Stimulated activated CD4-positive, alpha-beta T cell treated with anti-CD3 and anti-CD28 coated beads, Interleukin-2, amount 100 ng/mL, for 4 hours (primary cell): Measurements from ENCODE around the gene TGFB1I1.

Source experiments
- DNase-seq: peaks from one replicate; pipeline ENCODE4 v3.0.0-alpha.2; 2020; ENCODE audit warnings: low read depth

Gene TGFB1I1

DNA sequence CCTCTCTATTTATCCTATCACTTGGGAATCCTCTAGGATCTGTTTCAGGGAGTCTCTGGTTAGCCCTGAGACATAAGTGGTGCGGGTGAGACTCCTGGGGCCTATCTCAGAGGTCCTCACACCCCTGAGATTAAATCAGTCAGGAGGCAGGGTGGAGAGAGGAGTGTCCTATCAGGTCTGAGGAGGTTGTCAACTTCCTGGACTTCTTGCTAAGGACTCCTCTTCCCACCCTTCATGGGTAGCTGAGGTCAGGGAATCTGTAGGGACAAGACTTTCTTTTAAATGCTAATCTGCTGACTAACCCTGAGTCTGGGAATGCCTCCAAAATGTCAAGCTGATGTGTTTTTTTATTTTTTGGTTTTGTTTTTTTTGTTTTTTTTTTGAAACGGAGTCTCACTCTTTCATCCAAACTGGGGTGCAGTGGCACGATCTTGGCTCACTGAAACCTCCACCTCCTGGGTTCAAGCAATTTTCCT is 19.3 kb upstream of the TGFB1I1 start:
- DNase-seq = no peak

DNA sequence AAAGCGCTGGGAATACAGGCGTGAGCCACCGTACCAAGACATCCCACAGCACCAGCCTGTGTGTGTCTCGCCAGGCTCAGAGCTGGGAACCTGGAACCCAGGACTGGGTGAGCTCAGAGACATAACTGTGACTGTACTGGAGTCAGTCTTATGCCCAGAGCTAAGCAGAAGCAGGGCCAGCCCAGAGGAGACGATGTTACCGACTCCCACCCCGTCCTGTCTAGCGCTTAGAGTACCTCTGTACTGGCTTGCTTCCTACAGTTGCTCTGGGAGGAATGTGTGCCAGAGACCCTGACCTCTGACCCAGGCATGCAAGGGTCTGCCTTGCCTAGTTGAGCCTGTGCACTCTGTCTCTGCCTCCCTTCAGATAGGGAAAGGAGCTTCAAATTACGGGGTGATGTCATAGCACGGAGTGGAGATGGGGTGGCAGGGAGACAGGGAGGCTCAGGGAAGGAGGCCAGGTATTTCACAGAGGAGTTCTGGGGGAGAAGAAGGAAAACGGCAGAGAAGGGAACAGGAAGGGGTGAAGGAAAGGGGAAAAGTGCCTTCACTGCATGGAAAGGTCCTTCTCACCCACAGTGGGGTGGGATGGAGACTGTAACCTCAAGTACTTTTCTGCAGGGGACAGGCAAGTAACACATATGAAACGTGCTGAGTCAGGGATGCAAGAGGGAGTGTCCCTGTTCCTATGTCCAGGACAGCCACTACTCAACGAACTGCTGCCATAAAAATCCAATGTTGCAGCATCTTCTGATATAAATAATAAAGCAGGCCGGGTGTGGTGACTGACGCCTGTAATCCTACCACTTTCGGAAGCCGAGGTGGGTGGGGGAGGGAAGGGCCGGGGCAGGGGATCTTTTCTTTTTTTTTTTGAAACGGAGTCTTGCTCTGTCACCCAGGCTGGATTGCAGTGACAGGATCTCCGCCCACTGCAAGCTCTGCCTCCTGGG is 18.4 kb upstream of the TGFB1I1 start:
- no peak for DNase-seq

DNA sequence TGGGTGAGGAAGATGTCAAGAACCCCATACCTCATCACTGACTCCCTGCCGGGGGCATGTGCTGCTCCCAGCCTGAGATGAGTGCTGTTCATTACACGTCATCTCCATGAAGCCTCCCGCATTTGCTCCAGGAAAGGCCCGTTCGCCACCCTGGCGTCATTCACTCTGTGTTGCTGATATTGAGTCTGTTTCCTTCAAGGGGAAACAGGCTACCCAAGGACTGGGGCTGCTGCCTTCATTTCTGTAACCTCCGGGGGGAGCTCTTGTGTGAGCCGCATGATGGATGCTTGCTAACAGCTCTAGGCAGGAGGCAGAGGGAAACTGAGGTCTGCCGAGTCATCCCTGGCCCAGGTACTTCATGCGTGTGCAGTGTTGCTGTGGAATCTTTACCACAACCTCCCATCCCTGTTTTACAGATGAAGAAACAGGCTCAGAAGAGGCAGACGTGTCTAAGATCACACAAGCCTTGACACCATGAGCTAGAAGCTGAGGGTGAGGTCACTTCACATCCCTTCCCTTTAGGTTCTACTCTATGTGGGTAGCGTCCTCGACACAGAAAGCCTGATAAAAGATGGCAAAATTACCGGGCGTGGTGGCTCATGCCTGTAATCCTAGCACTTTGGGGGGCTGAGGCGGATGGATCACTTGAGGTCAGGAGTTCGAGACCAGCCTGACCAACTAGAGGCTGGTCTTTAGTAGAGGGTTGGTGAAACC is 16.2 kb upstream of the TGFB1I1 start:
- DNase-seq = no peak

- DNase-seq = no peak
These were observed 15.0 kb upstream of the TGFB1I1 start for GRCh38 chr16:31456988-31457360.

GRCh38 chr16:31458073-31458843 is 13.7 kb upstream of the TGFB1I1 start:
- DNase-seq = no peak

DNA sequence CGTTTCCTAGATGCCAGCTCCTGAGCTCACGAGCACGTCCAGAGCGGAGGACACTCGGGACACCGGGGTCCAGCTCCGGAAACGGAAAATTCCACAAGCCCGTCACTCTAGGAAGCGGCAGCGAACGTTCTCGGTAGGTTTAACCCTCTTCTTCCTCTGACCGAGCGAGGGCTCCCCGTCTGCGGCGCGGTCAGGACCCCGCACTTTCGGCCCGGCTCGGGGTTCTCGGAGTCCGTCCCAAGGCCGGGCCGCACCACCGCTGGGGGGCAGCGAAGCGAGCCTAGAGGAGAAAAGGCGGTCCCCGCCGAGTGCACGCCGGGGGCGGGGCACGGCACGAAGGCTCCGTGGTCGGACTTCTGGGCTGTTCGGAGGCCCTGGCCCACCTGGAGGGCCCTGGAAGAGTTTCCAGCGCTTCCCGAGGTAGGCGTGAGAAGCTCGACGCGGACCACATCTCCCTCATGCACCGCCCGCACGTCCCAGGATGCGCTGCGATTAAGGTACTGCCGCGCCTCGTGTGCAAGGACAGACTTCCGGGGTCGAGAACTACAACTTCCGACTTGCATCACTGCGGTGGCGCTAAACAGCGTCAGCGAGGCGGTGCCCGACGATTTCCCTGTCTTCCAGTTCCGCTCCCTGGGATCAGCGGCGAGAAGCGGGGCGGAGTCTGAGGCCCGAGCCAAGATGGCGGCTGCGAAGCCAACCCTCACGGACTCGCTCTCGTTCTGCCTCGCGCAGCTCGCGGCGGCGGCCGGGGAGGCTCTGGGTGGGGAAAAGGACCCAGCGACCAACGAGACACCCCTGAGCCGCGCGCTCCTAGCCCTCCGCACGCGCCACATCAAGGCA is 12.9 kb upstream of the TGFB1I1 start, which contains the start of gene ARMC5:
ARMC5 (plus strand) TSS at position 658 of the 843 bp plus-strand sequence; CDS start at position 682, 24 bp downstream.
- DNase-seq = peak; percentile 96

DNA sequence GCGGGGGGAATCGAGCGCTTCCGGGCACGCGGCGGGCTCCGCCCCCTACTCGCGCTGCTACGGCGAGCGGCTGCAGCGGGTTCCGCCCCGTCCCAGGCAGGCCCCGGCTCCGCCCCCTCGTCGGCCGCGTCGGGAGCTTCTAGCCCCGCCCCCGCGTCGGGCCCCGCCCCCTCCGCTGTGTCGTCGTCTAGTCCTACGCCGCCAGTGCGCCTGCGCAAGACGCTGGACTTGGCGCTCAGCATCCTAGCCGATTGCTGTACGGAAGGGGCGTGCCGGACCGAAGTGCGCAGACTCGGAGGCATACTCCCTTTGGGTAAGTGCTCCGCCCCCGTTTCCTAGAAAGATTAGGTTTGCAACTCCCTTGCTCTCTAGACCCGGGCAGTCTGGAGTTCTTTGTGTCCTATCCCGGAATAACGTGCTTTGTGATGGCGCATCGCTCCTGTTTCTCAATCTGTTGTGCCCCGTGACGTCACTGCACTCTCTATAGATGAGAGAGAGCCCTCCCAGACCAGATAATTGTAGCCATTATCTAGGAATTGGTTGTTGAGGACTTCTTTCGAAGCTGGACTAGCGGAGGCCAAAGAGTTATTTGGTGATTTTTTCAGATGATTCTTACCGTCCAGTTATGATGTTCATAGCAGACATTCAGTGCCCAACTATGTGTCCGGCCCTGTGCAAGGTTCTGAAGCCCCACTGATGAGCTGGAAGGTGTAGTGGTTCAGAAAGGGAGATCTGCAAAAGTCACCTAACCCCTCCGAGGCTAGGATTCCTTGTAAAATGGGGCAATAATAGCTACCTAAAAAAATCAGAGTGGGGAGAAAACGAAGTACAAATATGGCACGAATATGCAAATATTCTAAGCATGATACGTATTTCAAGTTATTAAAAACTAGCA is 12.0 kb upstream of the TGFB1I1 start:
- peak; percentile 100 for DNase-seq

- DNase-seq = no peak
These were observed 11.4 kb upstream of the TGFB1I1 start for GRCh38 chr16:31460582-31461002.

- DNase-seq = no peak
These were observed 10.6 kb upstream of the TGFB1I1 start for GRCh38 chr16:31461201-31461920.

- DNase-seq = no peak
These were observed 9.8 kb upstream of the TGFB1I1 start for GRCh38 chr16:31461921-31462804.

DNA sequence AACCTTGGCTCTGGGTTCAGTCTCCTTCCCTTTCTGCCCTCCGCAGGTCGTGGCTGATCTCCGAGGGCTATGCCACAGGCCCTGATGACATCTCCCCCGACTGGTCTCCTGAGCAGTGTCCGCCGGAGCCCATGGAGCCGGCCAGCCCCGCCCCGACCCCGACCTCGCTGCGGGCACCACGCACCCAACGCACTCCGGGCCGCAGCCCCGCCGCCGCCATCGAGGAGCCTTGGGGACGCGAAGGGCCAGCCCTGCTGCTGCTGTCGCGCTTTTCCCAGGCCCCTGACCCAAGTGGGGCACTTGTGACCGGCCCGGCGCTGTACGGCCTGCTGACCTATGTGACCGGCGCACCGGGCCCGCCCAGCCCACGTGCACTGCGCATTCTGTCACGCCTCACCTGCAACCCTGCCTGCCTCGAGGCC is 7.6 kb upstream of the TGFB1I1 start:
- no peak for DNase-seq

GRCh38 chr16:31464781-31465260 is 7.1 kb upstream of the TGFB1I1 start:
- no peak for DNase-seq

DNA sequence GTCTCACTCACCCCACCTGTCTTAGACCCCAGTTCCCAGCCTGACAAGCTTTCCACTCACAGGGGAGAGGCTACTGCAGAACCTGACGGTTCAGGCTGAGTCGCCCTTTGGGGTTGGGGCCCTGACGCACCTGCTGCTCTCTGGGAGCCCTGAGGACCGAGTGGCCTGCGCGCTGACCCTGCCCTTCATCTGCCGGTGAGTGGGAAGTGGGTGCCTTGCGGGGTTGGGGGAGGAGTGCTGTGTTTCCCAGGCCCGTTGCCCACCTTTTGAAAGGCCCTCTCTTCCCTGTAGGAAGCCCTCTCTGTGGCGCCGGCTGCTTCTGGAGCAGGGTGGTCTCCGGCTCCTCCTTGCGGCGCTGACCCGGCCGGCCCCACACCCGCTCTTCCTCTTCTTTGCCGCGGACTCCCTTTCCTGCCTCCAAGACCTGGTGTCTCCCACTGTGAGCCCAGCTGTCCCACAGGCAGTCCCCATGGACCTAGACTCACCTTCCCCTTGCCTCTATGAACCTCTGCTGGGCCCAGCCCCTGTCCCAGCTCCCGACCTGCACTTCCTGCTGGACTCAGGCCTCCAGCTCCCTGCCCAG is 6.1 kb upstream of the TGFB1I1 start:
- DNase-seq = no peak

- no peak for DNase-seq
These were observed 5.5 kb upstream of the TGFB1I1 start for GRCh38 chr16:31466381-31466841.

- no peak for DNase-seq
These were observed 4.7 kb upstream of the TGFB1I1 start for GRCh38 chr16:31467151-31467773.

- no peak for DNase-seq
These were observed 4.1 kb upstream of the TGFB1I1 start for GRCh38 chr16:31467858-31468257.

DNA sequence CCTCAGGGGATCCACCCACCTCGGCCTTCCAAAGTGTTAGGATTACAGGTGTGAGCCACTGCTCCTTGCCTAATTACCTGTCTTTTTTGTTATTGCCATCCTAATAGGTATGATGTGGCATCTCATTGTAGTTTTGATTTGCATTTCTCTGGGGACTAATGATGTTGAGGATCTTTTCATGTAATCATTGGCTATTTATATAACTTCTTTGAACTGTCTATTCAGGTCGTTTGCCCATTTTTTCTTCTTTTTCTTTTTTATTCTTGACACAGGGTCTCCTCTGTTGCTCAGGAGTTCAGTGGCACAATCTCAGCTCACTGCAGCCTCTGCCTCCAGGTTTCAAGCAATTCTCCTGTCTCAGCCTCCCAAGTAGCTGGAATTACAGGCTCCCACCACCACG is 1.3 kb upstream of the TGFB1I1 start:
- DNase-seq = no peak
